Measurements from ENCODE around the gene SLC3A2. TPM values are rescaled to one million over a fixed set of nuclear protein-coding genes. Genes with fewer than 3 reads are reported as not detected.

The SLC3A2 gene
- total RNA-seq, 3 donors from 2014 or later (not counting 1 experiment from before 2014, with no cell fraction given): 200 to 235 (median 207) TPM

DNA sequence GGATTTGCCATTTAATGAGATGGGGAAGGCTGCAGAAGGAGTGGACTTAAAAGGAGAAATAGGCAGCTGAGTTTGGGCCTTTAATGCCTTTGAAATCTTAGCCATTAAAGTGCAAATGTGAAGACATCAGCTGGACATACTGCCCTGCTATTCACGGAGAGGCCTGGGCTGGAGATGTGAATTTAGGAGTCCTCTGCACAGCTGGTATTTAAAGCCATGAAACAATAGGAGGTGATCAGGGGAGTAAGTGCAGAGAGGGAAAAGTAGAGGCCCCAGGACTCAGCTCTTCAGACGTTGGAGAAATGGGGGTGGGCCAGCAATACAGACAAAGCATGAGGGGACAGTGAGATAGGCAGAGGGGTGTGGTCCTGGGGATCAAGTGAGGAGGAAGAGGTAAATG lies 16.6 kb downstream of the SLC3A2 start:
- H3K27me3 Mint-ChIP-seq (ENCODE audit: low read depth in 2 of 2): peaks cover 16 to 21% of the 10 kb centered on the region in 2 donors
- Histone ChIP-seq H3K4me3 (ENCODE audit: low read length) (no peak overlapping the region), H3K27me3 (ENCODE audit: control insufficient read depth, insufficient read depth, low read length) (no peaks in the 10 kb centered on the region), H3K4me1 (ENCODE audit: control insufficient read depth, insufficient read depth, low read length) (no peaks in the 10 kb centered on the region), H3K9me3 (ENCODE audit: control insufficient read depth, insufficient read depth, low read length) (no peaks in the 10 kb centered on the region), H3K36me3 (ENCODE audit: control insufficient read depth, insufficient read depth, low read length) (no peaks in the 10 kb centered on the region), H3K27ac (ENCODE audit: low read length) (no peak overlapping the region)
- no peaks in the 10 kb centered on the region for H3K9me3 Mint-ChIP-seq
- TF ChIP-seq, protein P1, sequence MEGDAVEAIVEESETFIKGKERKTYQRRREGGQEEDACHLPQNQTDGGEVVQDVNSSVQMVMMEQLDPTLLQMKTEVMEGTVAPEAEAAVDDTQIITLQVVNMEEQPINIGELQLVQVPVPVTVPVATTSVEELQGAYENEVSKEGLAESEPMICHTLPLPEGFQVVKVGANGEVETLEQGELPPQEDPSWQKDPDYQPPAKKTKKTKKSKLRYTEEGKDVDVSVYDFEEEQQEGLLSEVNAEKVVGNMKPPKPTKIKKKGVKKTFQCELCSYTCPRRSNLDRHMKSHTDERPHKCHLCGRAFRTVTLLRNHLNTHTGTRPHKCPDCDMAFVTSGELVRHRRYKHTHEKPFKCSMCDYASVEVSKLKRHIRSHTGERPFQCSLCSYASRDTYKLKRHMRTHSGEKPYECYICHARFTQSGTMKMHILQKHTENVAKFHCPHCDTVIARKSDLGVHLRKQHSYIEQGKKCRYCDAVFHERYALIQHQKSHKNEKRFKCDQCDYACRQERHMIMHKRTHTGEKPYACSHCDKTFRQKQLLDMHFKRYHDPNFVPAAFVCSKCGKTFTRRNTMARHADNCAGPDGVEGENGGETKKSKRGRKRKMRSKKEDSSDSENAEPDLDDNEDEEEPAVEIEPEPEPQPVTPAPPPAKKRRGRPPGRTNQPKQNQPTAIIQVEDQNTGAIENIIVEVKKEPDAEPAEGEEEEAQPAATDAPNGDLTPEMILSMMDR (IDR thresholded peaks at IDR 0.05): no peak
- 76% methylated on average over 2 of the region's 2 CpGs for WGBS (ENCODE audit: insufficient coverage)
- peaks cover 0 to 2% of the 10 kb centered on the region in 2 donors for H3K4me1 Mint-ChIP-seq
- H3K27ac Mint-ChIP-seq: no peak overlapping the region
- ATAC-seq: no peak
- no peaks in the 10 kb centered on the region for H3K36me3 Mint-ChIP-seq
- DNase-seq: no peak
- intact Hi-C loops (cut with micrococcal nuclease): no loop called here
- H3K4me3 Mint-ChIP-seq: no peak overlapping the region

DNA sequence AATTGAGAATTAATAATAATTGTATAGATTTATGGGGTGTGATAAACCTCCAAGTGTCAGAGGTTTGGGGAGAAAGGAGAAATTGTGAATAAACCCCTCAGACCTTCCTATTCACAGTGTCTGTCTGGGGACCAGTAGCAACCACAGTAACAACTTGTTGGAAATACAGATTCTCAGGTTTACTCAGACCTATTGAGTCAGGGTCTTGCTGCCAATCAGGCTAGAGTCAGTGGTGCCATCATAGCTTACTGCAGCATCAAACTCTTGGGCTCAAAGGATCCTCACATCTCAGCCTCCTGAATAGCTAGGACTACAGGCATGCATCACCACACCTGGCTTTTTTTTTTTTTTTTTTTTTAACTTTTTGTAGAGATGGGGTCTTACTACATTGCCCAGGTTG lies 17.3 kb downstream of the SLC3A2 start:
- intact Hi-C loops (cut with micrococcal nuclease): no loop called here
- Histone ChIP-seq H3K36me3 (ENCODE audit: control insufficient read depth, insufficient read depth, low read length) (no peaks in the 10 kb centered on the region), H3K27me3 (ENCODE audit: control insufficient read depth, insufficient read depth, low read length) (no peaks in the 10 kb centered on the region)

DNA sequence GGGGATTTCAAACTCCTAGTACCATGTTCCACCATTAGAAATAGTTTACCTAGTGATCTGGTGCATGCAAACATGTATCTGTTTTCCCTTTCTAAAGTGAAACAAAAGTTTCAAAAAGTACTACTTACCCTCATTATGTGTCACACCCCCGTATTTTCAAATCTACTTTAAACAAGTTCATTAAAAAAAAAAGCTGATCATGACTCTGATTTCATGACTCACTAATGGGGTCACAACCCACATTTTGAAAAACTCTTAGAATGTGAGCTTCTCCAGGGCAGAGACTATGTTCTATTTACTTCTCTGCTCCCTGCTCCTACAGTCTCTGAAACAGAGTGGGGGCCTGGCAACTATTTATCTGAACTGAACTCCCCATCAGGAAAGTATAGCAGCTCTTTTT lies 22.2 kb downstream of the SLC3A2 start:
- Histone ChIP-seq H3K27me3 (ENCODE audit: control insufficient read depth, insufficient read depth, low read length) (no peaks in the 10 kb centered on the region), H3K4me3 (ENCODE audit: low read length) (no peak overlapping the region), H3K9me3 (ENCODE audit: control insufficient read depth, insufficient read depth, low read length) (no peaks in the 10 kb centered on the region), H3K4me1 (ENCODE audit: control insufficient read depth, insufficient read depth, low read length) (no peaks in the 10 kb centered on the region), H3K27ac (ENCODE audit: low read length) (no peak overlapping the region), H3K36me3 (ENCODE audit: control insufficient read depth, insufficient read depth, low read length) (no peaks in the 10 kb centered on the region)
- DNase-seq: no peak
- ATAC-seq: no peak
- 75% methylated on average over 1 of the region's 1 CpG for WGBS (ENCODE audit: insufficient coverage)
- Mint-ChIP-seq H3K27ac (no peak overlapping the region), H3K4me1 (peaks cover 6 to 9% of the 10 kb centered on the region in 2 donors), H3K36me3 (no peaks in the 10 kb centered on the region), H3K4me3 (no peak overlapping the region), H3K9me3 (no peaks in the 10 kb centered on the region), H3K27me3 (ENCODE audit: low read depth in 2 of 2) (peaks cover 16 to 24% of the 10 kb centered on the region in 2 donors)
- TF ChIP-seq, protein P1 (IDR thresholded peaks at IDR 0.05): no peak
- intact Hi-C loops (cut with micrococcal nuclease): no loop called here

More for the DNA sequence above, 17.3 kb downstream of the SLC3A2 start:
- DNase-seq: no peak
- H3K4me1 ChIP-seq (ENCODE audit: control insufficient read depth, insufficient read depth, low read length): no peaks in the 10 kb centered on the region
- Mint-ChIP-seq H3K4me3 (no peak overlapping the region), H3K9me3 (no peaks in the 10 kb centered on the region), H3K27ac (no peak overlapping the region), H3K4me1 (peaks cover 0 to 4% of the 10 kb centered on the region in 2 donors), H3K36me3 (no peaks in the 10 kb centered on the region), H3K27me3 (ENCODE audit: low read depth in 2 of 2) (peaks cover 16 to 21% of the 10 kb centered on the region in 2 donors)
- H3K9me3 ChIP-seq (ENCODE audit: control insufficient read depth, insufficient read depth, low read length): no peaks in the 10 kb centered on the region
- no peak overlapping the region for H3K27ac ChIP-seq (ENCODE audit: low read length)
- ATAC-seq: no peak
- TF ChIP-seq, protein P1 (IDR thresholded peaks at IDR 0.05): no peak
- no peak overlapping the region for H3K4me3 ChIP-seq (ENCODE audit: low read length)

DNA sequence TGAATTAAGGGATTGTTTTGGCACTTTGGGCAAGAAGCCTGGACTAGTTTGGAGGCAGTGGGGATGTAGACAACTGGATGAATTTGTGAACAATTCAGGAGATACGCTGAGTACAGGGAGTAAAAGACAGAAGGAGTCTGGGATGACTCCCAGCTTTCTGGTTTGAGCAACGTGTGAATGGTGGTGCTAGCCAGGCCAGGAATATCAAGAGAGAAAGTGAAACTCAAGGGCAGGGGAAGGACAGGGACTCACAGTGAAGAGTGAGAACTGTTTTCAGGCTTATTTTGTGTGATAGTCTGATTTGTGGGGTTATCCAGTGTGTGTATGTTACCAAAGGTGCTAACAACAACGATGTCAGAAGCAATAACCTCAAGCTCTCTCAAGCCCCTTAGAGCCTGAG lies 24.6 kb downstream of the SLC3A2 start:
- intact Hi-C loops (cut with micrococcal nuclease): loop anchor here (5.0 kb wide), 1 partner anchor 307 kb away; no protein-coding TSS in a partner anchor

More for the DNA sequence above, 24.6 kb downstream of the SLC3A2 start:
- Mint-ChIP-seq H3K4me3 (no peak overlapping the region), H3K36me3 (no peaks in the 10 kb centered on the region), H3K27ac (no peak overlapping the region), H3K4me1 (peaks cover 6 to 9% of the 10 kb centered on the region in 2 donors), H3K27me3 (ENCODE audit: low read depth in 2 of 2) (peaks cover 10 to 24% of the 10 kb centered on the region in 2 donors), H3K9me3 (no peaks in the 10 kb centered on the region)
- H3K36me3 ChIP-seq (ENCODE audit: control insufficient read depth, insufficient read depth, low read length): no peaks in the 10 kb centered on the region
- no peak overlapping the region for H3K4me3 ChIP-seq (ENCODE audit: low read length)
- TF ChIP-seq, protein P1 (IDR thresholded peaks at IDR 0.05): no peak
- no peaks in the 10 kb centered on the region for H3K27me3 ChIP-seq (ENCODE audit: control insufficient read depth, insufficient read depth, low read length)
- 34% methylated on average over 3 of the region's 3 CpGs for WGBS (ENCODE audit: insufficient coverage)
- H3K27ac ChIP-seq (ENCODE audit: low read length): no peak overlapping the region
- no peak for DNase-seq
- peak in 2 of 3 donors; percentile 18 to 46 for ATAC-seq
- H3K9me3 ChIP-seq (ENCODE audit: control insufficient read depth, insufficient read depth, low read length): no peaks in the 10 kb centered on the region
- H3K4me1 ChIP-seq (ENCODE audit: control insufficient read depth, insufficient read depth, low read length): no peaks in the 10 kb centered on the region

Measured in natural killer cell (primary cell).